HG02678 (cell line): ENCODE data around the gene DOCK8.
"Not testable (repeated sequence)": the region's sequence is repeated elsewhere in the genome, so short reads cannot be mapped to it uniquely, and the experiment has no call there.

Experiments used
- ATAC-seq: cut with Tn5 transposase; IDR thresholded peaks from one replicate; pipeline ENCODE4 v1.9.1; 2021; ENCODE audit warnings: mild to moderate bottlenecking, moderate library complexity; ENCODE audit not compliant: unreplicated experiment

DOCK8 gene

DNA sequence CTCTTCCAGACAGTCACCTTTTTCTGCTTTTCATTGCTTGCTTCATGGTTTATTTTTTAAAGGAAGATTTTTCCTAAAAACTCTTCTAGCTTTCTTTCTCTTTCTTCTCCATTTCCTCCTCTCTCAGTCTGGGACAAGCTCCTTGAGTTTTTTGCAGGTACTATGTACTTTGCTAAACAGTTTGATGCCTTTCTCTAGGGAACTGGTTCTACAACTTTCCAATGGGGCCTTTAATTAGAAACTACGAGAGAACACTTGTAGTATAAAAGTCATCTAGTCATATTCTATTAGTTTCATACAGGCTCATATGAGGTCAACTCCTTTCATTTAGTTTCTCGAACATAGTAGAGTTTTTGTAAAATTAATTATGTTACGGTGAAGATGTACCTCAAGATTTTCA, 189.6 kb downstream of the DOCK8 start:
- ATAC-seq = no peak

- ATAC-seq = no peak
Measured at GRCh38 chr9:405341-405740, 190.7 kb downstream of the DOCK8 start.

GRCh38 chr9:406886-407654, 192.4 kb downstream of the DOCK8 start:
- ATAC-seq = no peak

GRCh38 chr9:409655-410054, 195.0 kb downstream of the DOCK8 start:
- ATAC-seq = not testable (repeated sequence)

DNA sequence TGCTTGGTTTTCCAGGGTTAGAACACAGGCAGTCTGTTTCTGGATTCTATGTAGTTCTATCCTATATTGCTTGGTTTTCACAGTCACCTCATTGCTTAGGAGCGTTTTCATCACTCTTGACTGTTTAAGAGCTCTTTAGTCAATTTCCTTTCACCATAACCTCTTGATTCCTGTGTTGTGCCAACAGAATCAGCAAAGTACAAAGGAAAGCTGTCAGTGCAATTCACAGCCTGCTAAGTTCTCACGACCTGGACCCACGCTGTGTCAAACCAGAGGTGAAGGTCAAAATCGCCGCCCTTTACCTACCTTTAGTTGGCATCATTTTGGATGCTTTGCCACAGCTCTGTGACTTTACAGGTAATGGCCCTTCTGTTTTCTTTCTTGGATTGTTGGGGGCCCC, 199.9 kb downstream of the DOCK8 start:
- no peak for ATAC-seq

DNA sequence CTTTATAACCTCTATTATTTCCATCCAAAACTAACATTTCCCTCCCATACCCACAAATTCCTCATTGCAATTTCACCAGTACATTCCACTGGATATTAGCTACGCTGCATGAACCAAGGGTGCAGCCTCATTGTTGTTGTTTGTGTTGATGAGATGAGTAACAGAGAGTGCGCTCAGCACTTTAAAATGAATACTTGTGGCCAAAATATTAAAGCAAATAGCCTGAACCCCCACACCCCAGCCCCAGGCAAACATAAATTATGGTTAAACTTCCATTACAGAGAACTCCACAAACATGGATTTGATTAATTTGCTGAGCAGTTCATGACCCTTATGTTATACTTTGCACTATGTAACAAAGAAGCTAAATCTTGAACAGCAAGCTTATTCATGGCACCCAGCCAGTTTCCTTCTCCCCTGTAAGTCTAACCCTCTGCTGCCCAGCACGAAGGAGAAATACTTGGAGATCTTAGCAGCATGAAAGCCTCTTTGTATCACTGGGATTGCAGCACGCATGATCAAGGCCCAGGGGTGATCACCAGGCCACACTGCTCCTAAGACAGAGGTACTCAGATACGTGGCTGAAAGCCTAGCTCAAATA, 205.0 kb downstream of the DOCK8 start:
- ATAC-seq = no peak

DNA sequence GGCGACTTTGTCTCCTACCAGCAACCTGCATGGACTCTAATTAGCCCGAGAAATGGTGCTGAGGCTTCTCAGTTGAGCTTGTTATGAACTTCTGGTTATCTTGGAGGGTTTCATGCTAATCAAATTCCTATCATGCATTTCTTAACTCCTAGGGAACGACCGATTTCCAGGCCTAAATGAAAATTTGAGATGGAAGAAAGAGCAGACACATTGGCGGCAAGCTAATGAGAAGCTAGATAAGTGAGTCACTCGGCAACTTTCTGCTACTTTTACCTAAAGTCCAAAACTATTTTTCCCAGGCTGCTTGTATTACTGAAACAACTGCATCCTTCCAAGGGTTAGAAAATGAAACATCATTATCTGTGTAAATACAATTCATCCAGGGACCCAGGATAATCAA, 207.2 kb downstream of the DOCK8 start:
- ATAC-seq = no peak

DNA sequence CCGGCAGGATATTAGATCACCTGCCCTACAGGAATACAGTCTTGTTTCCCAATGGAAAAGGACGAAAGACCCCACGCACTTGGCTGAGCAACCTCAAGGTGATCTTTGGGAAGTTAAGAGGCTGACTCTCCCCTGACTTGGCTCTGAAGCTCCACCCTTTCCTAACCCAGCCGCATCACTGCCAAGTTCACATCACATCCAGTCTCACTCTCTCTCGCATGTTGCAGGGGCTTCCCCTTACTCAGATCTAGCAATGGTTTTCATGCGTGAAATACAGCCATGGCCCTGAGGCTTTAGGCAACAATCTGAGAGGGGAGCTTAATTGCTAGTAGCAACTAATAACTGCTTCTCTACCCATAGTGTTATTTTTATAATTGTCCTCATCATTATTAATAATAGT, 211.6 kb downstream of the DOCK8 start:
- no peak for ATAC-seq

DNA sequence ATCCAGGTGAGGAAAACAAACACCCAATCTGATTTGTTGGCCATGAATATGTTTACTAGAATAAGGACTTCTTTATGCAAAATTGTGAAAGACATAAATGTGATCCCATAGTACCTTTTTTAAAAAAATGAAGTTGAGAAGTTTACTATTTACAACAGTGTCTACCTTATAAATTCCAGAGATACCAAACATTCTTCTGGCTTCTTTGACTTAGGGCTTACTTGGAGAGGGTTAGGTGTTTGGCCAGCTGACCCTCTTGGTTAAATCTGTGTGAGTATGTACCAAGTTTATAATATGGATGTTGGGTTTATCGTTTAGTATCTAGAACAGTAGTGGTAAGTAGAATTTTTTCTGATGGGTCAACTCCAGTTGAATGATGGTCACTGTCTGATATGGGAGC, 212.3 kb downstream of the DOCK8 start:
- ATAC-seq = no peak

GRCh38 chr9:431701-432100, 217.0 kb downstream of the DOCK8 start:
- ATAC-seq = no peak

GRCh38 chr9:436482-436881, 221.8 kb downstream of the DOCK8 start:
- ATAC-seq = no peak

DNA sequence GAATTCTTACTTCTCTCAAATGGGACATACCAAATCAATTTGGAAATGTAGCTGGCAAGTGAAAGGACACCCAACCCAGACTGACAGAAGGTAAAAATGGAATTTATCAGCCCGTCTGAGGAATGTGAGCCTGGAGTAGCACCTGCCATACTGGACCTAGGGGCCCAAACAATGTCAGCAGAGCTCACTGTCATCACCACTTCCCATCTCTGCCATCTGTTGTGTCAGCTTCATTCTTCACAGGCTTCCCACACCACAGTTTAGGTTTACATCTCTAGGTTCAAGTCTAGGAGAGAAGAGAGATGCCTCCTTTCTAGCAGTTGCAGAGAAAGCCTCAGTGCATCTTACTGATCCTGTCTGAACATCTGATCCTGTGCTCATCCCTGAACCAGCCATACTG, 222.4 kb downstream of the DOCK8 start:
- ATAC-seq = no peak

DNA sequence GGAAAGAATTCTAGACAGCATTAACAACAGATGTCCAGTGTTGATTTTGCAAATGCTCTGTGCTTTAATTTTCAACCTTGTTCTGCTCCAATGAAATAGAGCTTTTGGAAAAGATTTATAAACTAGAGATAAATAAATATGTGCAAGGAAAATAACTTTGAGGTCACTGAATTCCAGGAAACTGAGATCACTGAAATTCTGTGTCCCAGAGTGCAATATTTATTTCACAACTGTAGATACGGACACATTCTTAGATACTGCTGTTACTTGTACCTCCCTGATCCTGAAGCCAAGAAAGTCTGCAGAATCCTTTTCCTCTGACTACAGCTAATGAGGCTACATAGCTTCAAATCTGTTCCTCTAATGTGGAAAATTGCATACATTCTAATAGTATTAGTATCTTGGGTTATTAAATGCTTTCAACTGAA, 222.9 kb downstream of the DOCK8 start:
- no peak for ATAC-seq

GRCh38 chr9:438066-438465, 223.4 kb downstream of the DOCK8 start:
- no peak for ATAC-seq

DNA sequence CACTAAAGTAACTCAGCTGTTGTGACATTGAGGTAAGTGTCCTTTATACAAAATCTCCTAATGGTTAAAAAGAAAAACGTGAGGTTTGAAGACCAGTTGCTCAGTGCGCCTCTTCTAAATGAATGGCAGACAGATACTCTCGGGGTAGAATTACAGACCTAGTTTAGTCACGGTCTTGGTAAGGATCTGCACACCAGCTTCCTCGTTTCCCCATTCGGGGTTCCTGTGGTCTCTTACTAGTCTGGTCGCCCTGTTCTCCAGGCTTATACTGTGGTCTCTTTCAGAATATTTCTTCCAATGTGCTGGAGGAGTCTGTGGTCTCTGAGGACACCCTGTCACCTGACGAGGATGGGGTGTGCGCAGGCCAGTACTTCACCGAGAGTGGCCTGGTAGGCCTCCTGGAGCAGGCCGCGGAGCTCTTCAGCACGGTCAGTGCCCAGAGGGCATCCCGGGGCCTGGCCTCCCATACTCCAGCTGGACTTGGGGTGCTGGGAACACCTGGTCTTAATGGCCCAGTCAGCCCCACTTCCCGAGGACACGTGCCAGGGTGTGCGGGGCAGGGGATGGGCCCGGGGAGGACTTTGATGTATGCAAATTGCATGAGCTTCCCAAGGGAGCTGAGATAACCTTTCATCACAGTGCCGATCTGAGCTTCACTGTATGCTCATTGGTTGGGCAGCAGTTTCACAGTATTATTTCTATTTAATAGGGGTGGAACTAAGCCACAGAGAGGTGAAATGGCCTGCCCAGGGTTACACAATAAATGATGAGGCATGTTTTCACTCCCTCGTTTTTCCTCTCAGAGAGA, 224.5 kb downstream of the DOCK8 start:
- ATAC-seq = no peak

DNA sequence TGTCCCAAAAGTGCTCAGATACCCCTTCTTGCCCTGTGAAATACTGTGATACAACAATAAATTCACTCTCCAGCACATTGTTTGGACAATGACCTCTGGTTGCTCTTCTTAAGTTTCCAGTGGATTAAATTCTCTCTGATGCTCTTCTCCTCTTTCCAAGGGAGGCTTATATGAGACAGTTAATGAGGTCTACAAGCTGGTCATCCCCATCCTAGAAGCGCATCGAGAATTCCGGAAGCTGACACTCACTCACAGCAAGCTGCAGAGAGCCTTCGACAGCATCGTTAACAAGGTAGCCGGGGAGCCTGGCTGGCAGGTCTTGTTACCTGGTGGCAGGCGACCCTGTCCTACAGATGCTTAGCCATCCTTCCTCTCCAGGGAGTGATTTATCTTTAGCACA, 226.5 kb downstream of the DOCK8 start:
- ATAC-seq = no peak

GRCh38 chr9:444528-444927, 229.9 kb downstream of the DOCK8 start:
- no peak for ATAC-seq

DNA sequence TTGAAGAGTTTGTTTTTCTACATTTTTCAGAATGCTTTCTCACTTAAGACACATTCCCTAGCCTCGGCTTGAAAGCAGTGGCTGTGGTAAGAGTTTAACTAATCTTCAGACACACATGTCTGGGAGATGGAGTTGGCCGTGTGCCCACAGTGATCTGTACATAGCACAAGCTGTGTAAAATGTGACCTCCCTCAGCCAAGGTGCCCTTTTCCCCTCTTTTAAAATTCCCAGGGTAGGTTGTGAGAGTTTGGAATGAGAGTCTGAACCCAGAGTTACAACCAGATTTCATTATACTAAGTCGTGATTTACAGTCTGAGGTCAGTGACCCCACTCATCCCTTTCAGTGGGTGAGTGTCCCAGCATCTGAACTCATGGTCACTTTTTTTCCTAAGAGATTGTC, 230.4 kb downstream of the DOCK8 start:
- no peak for ATAC-seq

DNA sequence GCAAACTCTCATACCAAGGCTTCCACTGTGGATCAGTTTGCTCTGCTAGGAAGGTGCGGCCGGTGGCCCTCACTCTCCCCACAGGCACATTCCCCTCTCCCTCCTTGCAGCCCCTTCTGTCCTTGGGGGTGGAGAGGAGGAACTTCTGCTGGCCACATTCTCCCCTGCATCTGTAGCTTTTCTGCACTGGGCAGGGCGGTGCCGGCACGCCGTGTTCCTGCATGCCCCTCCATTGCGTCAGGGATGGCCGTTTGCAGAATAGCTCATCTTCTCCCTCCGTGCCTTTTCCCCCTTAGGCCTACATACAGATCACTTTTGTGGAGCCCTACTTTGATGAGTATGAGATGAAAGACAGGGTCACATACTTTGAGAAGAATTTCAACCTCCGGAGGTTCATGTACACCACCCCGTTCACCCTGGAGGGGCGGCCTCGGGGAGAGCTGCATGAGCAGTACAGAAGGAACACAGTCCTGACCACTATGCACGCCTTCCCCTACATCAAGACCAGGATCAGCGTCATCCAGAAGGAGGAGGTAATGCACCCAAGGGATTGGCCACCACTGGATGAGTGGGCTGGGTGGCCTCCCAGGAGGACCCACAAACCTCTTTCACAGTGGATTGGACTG, 231.5 kb downstream of the DOCK8 start:
- ATAC-seq = no peak

DNA sequence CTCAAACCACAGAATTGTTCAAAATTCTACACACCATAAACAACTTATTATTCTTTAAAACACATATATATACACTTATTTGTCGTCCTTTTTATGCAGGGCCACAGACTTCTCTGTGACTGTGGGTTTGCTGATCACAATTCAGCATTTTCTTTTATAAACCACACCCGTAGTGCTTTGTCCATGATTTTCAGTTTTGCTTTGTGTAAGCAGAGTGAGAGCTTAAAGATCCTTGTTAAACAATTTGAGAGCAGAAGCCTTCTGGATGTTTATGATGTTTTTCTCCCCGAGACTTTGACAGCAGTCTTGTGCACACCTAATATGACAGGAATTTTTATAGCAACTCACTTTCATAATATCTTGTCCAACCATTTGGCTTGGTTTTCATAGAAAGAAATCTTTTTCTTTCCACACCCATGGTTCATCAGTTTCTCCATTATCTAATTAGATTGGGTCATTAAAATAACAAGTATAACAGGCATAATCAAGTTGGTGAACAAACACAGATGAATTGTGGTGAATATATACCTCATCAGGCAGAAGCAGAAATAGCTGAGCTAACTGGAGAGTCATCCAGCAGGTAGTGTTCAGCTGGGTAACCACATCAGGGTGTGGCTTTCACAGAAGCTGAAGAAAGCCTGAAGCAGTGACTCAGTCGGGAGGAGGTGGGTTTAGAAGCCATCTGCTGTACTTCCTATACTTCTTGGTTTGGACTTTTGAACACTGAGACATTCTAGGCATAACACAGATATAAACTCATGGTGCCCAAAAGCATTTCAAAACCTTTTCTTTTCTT, 232.8 kb downstream of the DOCK8 start:
- ATAC-seq = no peak

DNA sequence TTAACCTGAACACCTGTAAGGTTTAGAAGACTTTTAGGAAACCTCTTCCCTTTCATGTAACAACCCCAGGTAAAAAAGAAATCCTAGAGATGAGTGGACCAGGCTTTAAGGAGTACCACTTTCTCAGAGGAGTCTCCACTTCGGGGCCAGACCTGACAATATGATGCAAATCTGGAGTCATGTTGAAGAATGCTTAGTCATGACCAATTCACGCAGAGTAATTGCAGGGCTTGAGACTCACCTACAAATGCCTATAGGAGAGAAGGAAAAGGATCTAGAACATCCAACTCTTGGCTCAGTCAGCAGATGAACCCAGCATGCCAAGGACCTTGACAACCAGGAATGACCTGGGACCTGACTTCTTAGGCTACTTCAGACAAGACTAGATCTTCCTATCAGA, 235.4 kb downstream of the DOCK8 start:
- no peak for ATAC-seq
